ENCODE data around the gene MRPL18. TPM values are rescaled to one million over a fixed set of nuclear protein-coding genes. Genes with fewer than 3 reads are reported as not detected.
"Not testable (repeated sequence)": the region's sequence is repeated elsewhere in the genome, so short reads cannot be mapped to it uniquely, and the experiment has no call there.

Gene MRPL18
- total RNA-seq, 3 donors from 2014 or later = 52.8 to 72.9 (median 68.2) TPM

DNA sequence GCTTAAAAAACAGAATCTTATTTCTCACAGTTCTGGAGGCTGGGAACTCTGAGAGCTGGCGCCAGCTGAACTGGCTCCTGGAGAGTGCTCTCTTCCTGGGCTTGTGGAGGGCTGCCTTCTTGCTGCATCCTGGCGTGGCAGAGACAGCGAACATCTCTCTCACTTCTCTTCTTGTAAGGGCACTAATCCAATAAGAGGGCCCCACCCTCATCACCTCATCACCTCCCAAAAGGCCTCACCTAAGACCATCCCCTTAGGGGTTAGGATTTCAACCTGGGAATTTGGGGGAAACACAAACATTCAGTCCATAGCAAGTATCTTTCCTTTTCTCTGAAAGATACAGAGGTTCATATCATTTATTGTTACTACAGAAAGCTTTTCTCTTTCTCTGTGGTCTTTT, 33.7 kb downstream of the MRPL18 start:
- intact Hi-C loops (cut with DNase I; ENCODE audit: low total_unique reads) = no loop called here
- Histone ChIP-seq H3K4me3 (no peak overlapping the region), H3K4me1 (no peaks in the 10 kb centered on the region), H3K27ac (no peak overlapping the region), H3K27me3 (no peaks in the 10 kb centered on the region), H3K36me3 (no peaks in the 10 kb centered on the region), H3K9me3 (no peaks in the 10 kb centered on the region)
- TF ChIP-seq POLR2A (IDR thresholded peaks at IDR 0.05) = no peak
- no peak for TF ChIP-seq POLR2AphosphoS5 (IDR thresholded peaks at IDR 0.05)
- TF ChIP-seq CTCF (IDR thresholded peaks at IDR 0.05) = no peak
- DNase-seq (ENCODE audit: low spot score in 2 of 2) = no peak

DNA sequence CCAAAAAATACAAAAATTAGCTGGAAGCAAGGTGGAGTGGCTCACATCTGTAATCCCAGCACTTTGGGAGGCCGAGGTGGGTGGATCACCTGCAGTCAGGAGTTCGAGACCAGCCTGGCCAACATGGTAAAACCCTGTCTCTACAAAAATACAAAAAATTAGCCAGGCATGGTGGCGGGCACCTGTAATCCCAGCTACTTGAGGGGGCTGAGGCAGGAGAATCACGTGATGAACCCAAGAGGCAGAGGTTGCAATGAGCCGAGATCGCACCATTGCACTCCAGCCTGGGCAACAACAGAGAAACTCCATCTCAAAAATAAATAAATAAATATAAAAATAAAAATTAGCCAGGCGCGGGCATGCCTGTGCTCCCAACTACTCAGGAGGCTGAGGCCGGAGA, 34.4 kb downstream of the MRPL18 start:
- H3K27me3 ChIP-seq; H3K4me3 ChIP-seq; H3K4me1 ChIP-seq; H3K36me3 ChIP-seq; H3K9me3 ChIP-seq; H3K27ac ChIP-seq; intact Hi-C loops (cut with DNase I; ENCODE audit: low total_unique reads); DNase-seq (ENCODE audit: low spot score in 2 of 2): not testable (repeated sequence)

- TF ChIP-seq CTCF (IDR thresholded peaks at IDR 0.05) = no peak
- TF ChIP-seq POLR2AphosphoS5 (IDR thresholded peaks at IDR 0.05) = no peak
- no peak for TF ChIP-seq POLR2A (IDR thresholded peaks at IDR 0.05)
- Histone ChIP-seq H3K4me1 (no peaks in the 10 kb centered on the region), H3K4me3 (no peak overlapping the region), H3K27me3 (no peaks in the 10 kb centered on the region), H3K9me3 (no peaks in the 10 kb centered on the region), H3K27ac (no peak overlapping the region), H3K36me3 (no peaks in the 10 kb centered on the region)
- DNase-seq (ENCODE audit: low spot score in 2 of 2) = no peak
- intact Hi-C loops (cut with DNase I; ENCODE audit: low total_unique reads) = no loop called here
Measured at GRCh38 chr6:159826004-159826403, 35.7 kb downstream of the MRPL18 start.

GRCh38 chr6:159826968-159827647, 36.8 kb downstream of the MRPL18 start:
- no peak for DNase-seq (ENCODE audit: low spot score in 2 of 2)
- Histone ChIP-seq H3K4me3 (no peak overlapping the region), H3K36me3 (no peaks in the 10 kb centered on the region), H3K4me1 (no peaks in the 10 kb centered on the region), H3K27ac (no peak overlapping the region), H3K27me3 (peaks cover 0 to 2% of the 10 kb centered on the region in 2 donors), H3K9me3 (no peaks in the 10 kb centered on the region)
- intact Hi-C loops (cut with DNase I; ENCODE audit: low total_unique reads) = no loop called here
- TF ChIP-seq CTCF (IDR thresholded peaks at IDR 0.05) = no peak
- no peak for TF ChIP-seq POLR2AphosphoS5 (IDR thresholded peaks at IDR 0.05)

DNA sequence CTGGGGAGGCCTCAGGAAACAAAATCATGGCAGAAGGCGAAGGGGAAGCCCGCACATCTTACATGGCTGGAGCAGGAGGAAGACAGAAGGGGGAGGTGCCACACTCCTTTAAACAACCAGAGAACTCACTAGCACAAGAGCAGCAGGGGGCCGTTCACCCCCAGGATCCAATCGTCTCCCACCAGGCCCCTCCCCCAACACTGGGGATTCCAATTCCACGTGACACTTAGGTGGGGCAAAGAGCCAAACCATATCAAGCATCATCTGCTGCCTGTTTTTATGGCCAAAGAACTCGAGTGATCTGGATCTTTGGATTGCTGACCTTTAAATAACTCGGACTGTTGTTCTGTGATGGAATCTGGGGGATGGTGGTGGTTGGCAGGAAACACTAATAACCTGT, 37.8 kb downstream of the MRPL18 start:
- no peaks in the 10 kb centered on the region for H3K4me1 ChIP-seq
- H3K9me3 ChIP-seq = no peaks in the 10 kb centered on the region
- H3K36me3 ChIP-seq = no peaks in the 10 kb centered on the region
- H3K27me3 ChIP-seq = peaks cover 0 to 2% of the 10 kb centered on the region in 2 donors
- TF ChIP-seq CTCF (IDR thresholded peaks at IDR 0.05) (no peak), POLR2AphosphoS5 (IDR thresholded peaks at IDR 0.05) (no peak), POLR2A (IDR thresholded peaks at IDR 0.05) (no peak)
- intact Hi-C loops (cut with DNase I; ENCODE audit: low total_unique reads) = no loop called here
- H3K4me3 ChIP-seq = no peak overlapping the region
- no peak for DNase-seq (ENCODE audit: low spot score in 2 of 2)
- H3K27ac ChIP-seq = no peak overlapping the region

GRCh38 chr6:159829526-159829925, 39.3 kb downstream of the MRPL18 start:
- H3K9me3 ChIP-seq = no peaks in the 10 kb centered on the region
- H3K4me3 ChIP-seq = no peak overlapping the region
- peaks cover 0 to 2% of the 10 kb centered on the region in 2 donors for H3K27me3 ChIP-seq
- no peak overlapping the region for H3K27ac ChIP-seq
- intact Hi-C loops (cut with DNase I; ENCODE audit: low total_unique reads) = no loop called here
- H3K4me1 ChIP-seq = no peaks in the 10 kb centered on the region
- DNase-seq (ENCODE audit: low spot score in 2 of 2) = no peak
- H3K36me3 ChIP-seq = no peaks in the 10 kb centered on the region
- TF ChIP-seq CTCF (IDR thresholded peaks at IDR 0.05) = no peak
- no peak for TF ChIP-seq POLR2AphosphoS5 (IDR thresholded peaks at IDR 0.05)
- no peak for TF ChIP-seq POLR2A (IDR thresholded peaks at IDR 0.05)

All from breast epithelium (tissue), 4 donors.